Measurements from ENCODE around the gene POLD3. TPM values are rescaled to one million over a fixed set of nuclear protein-coding genes. Genes with fewer than 3 reads are reported as not detected.

POLD3 gene
- total RNA-seq, 3 donors from 2014 or later (not counting 1 experiment from before 2014, with no cell fraction given), result 9.4 to 10.6 (median 9.6) TPM

DNA sequence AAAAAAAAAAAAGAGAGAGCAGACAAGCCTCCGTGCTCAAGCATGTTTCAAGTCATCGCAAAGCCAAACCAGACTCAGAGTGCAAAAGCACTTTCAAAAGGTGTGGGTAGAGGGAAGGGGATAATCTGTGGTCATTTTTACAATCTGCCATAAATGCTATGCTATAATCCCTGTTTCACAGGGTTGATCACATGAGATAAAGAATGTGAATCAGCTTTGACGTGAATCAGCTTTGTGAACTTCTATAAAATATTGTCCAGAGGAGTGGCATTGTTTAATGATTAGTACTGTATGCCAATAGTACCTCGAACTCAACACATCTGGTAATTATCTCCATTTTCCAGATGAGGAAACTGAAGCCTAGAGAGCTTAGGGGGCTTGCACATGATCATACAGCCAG, 20.0 kb upstream of the POLD3 start:
- H3K4me1 ChIP-seq (ENCODE audit: control insufficient read depth, insufficient read depth, low read length), result no peaks in the 10 kb centered on the region
- no peaks in the 10 kb centered on the region for H3K9me3 Mint-ChIP-seq
- no peak overlapping the region for H3K4me3 ChIP-seq (ENCODE audit: low read length)
- no peaks in the 10 kb centered on the region for H3K4me1 Mint-ChIP-seq
- intact Hi-C loops (cut with micrococcal nuclease), result loop anchor here (5.0 kb wide), 1 partner anchor 185 kb away; no protein-coding TSS in a partner anchor
- WGBS (ENCODE audit: insufficient coverage), result 93% methylated on average over 4 of the region's 4 CpGs
- H3K36me3 ChIP-seq (ENCODE audit: control insufficient read depth, insufficient read depth, low read length), result no peaks in the 10 kb centered on the region
- peaks cover 0 to 6% of the 10 kb centered on the region in 2 donors for H3K27me3 Mint-ChIP-seq (ENCODE audit: low read depth in 2 of 2)
- no peak overlapping the region for H3K4me3 Mint-ChIP-seq
- no peaks in the 10 kb centered on the region for H3K9me3 ChIP-seq (ENCODE audit: control insufficient read depth, insufficient read depth, low read length)
- DNase-seq (no peak), ATAC-seq (no peak)
- H3K36me3 Mint-ChIP-seq, result no peaks in the 10 kb centered on the region
- H3K27me3 ChIP-seq (ENCODE audit: control insufficient read depth, insufficient read depth, low read length), result no peaks in the 10 kb centered on the region
- TF ChIP-seq, protein P1, sequence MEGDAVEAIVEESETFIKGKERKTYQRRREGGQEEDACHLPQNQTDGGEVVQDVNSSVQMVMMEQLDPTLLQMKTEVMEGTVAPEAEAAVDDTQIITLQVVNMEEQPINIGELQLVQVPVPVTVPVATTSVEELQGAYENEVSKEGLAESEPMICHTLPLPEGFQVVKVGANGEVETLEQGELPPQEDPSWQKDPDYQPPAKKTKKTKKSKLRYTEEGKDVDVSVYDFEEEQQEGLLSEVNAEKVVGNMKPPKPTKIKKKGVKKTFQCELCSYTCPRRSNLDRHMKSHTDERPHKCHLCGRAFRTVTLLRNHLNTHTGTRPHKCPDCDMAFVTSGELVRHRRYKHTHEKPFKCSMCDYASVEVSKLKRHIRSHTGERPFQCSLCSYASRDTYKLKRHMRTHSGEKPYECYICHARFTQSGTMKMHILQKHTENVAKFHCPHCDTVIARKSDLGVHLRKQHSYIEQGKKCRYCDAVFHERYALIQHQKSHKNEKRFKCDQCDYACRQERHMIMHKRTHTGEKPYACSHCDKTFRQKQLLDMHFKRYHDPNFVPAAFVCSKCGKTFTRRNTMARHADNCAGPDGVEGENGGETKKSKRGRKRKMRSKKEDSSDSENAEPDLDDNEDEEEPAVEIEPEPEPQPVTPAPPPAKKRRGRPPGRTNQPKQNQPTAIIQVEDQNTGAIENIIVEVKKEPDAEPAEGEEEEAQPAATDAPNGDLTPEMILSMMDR (IDR thresholded peaks at IDR 0.05), result no peak
- no peak overlapping the region for H3K27ac ChIP-seq (ENCODE audit: low read length)
- no peak overlapping the region for H3K27ac Mint-ChIP-seq

DNA sequence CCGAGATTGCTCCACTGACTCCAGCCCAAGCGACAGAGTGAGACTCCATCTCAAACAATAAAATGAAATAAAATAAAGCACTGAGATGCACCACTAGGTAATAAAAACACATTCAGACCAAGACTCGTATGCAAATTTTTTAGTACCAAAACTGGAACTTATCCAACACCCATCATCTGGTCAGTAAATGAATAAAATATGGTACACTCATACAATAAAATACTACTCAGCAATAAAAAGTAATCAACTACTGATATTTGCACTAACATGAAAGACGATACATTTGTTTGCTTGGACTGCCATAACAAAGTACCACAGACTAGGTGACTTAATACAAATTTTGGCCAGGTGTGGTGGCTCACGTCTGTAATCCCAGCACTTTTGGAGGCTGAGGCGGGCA, 17.8 kb upstream of the POLD3 start:
- Mint-ChIP-seq H3K27ac (no peak overlapping the region), H3K4me3 (no peak overlapping the region), H3K4me1 (no peaks in the 10 kb centered on the region), H3K27me3 (ENCODE audit: low read depth in 2 of 2) (peaks cover 0 to 6% of the 10 kb centered on the region in 2 donors), H3K9me3 (no peaks in the 10 kb centered on the region), H3K36me3 (no peaks in the 10 kb centered on the region)
- no peaks in the 10 kb centered on the region for H3K27me3 ChIP-seq (ENCODE audit: control insufficient read depth, insufficient read depth, low read length)
- ATAC-seq, result no peak
- WGBS (ENCODE audit: insufficient coverage), result 92% methylated on average over 6 of the region's 6 CpGs
- no peak overlapping the region for H3K4me3 ChIP-seq (ENCODE audit: low read length)
- H3K27ac ChIP-seq (ENCODE audit: low read length), result no peak overlapping the region
- H3K9me3 ChIP-seq (ENCODE audit: control insufficient read depth, insufficient read depth, low read length), result no peaks in the 10 kb centered on the region
- no peak for DNase-seq
- no peaks in the 10 kb centered on the region for H3K36me3 ChIP-seq (ENCODE audit: control insufficient read depth, insufficient read depth, low read length)
- TF ChIP-seq, protein P1 (IDR thresholded peaks at IDR 0.05), result no peak
- no peaks in the 10 kb centered on the region for H3K4me1 ChIP-seq (ENCODE audit: control insufficient read depth, insufficient read depth, low read length)
- intact Hi-C loops (cut with micrococcal nuclease), result loop anchor here (5.0 kb wide), 1 partner anchor 187 kb away; no protein-coding TSS in a partner anchor

DNA sequence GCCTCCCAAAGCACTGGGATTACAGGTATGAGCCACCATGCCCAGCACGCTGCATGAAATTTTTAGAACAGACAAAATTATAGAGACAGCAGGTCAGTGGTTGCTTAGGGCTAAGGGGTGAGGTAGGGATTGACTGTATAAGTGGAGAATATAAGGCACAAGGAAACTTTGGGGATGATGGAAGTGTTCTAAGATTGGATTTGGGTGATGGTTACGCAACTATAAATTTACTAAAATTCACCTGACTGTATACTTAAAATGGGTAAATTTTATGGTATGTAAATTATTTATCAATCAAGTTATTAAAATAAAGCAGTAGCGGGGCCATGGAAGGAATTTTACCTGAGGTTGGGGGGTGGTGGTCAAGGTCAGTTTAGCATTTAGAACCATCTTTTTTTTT, 16.4 kb upstream of the POLD3 start:
- no peaks in the 10 kb centered on the region for H3K9me3 ChIP-seq (ENCODE audit: control insufficient read depth, insufficient read depth, low read length)
- H3K4me1 Mint-ChIP-seq, result no peaks in the 10 kb centered on the region
- no peaks in the 10 kb centered on the region for H3K9me3 Mint-ChIP-seq
- intact Hi-C loops (cut with micrococcal nuclease), result no loop called here
- DNase-seq, result no peak
- TF ChIP-seq, protein P1 (IDR thresholded peaks at IDR 0.05), result no peak
- no peak overlapping the region for H3K27ac ChIP-seq (ENCODE audit: low read length)
- no peaks in the 10 kb centered on the region for H3K4me1 ChIP-seq (ENCODE audit: control insufficient read depth, insufficient read depth, low read length)
- H3K36me3 ChIP-seq (ENCODE audit: control insufficient read depth, insufficient read depth, low read length), result no peaks in the 10 kb centered on the region
- 97% methylated on average over 2 of the region's 3 CpGs for WGBS (ENCODE audit: insufficient coverage)
- H3K27ac Mint-ChIP-seq, result no peak overlapping the region
- no peaks in the 10 kb centered on the region for H3K27me3 ChIP-seq (ENCODE audit: control insufficient read depth, insufficient read depth, low read length)
- H3K36me3 Mint-ChIP-seq, result no peaks in the 10 kb centered on the region
- peaks cover 0 to 3% of the 10 kb centered on the region in 2 donors for H3K27me3 Mint-ChIP-seq (ENCODE audit: low read depth in 2 of 2)
- H3K4me3 Mint-ChIP-seq, result no peak overlapping the region
- H3K4me3 ChIP-seq (ENCODE audit: low read length), result no peak overlapping the region
- no peak for ATAC-seq

DNA sequence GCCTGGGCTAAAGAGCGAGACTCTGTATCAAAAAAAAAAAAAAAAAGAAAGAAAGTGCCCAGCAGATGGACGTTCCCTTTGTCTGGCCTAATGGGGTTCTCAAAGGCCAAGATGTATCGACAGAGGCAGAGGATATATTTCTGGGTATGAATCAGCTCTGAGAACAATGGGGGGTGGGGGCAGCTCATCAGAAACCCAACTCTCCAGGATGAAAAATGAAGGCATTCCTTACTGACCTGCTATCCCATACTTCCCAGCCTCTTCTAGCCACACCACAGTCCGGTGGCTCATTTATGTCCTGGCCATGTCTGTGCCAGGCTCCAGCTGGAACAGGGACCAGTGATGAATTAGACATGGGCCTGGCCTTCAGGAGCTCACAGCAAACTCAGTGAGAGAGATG, 15.2 kb upstream of the POLD3 start:
- no peaks in the 10 kb centered on the region for H3K27me3 ChIP-seq (ENCODE audit: control insufficient read depth, insufficient read depth, low read length)
- 90% methylated on average over 4 of the region's 4 CpGs for WGBS (ENCODE audit: insufficient coverage)

More for the DNA sequence above, 15.2 kb upstream of the POLD3 start:
- Mint-ChIP-seq H3K9me3 (no peaks in the 10 kb centered on the region), H3K27ac (no peak overlapping the region), H3K4me3 (no peak overlapping the region), H3K4me1 (no peaks in the 10 kb centered on the region), H3K27me3 (ENCODE audit: low read depth in 2 of 2) (peaks cover 0 to 3% of the 10 kb centered on the region in 2 donors), H3K36me3 (no peaks in the 10 kb centered on the region)
- Histone ChIP-seq H3K4me3 (ENCODE audit: low read length) (no peak overlapping the region), H3K4me1 (ENCODE audit: control insufficient read depth, insufficient read depth, low read length) (no peaks in the 10 kb centered on the region), H3K36me3 (ENCODE audit: control insufficient read depth, insufficient read depth, low read length) (no peaks in the 10 kb centered on the region), H3K27ac (ENCODE audit: low read length) (no peak overlapping the region), H3K9me3 (ENCODE audit: control insufficient read depth, insufficient read depth, low read length) (no peaks in the 10 kb centered on the region)
- TF ChIP-seq, protein P1 (IDR thresholded peaks at IDR 0.05), result no peak
- DNase-seq (no peak), ATAC-seq (no peak)
- intact Hi-C loops (cut with micrococcal nuclease), result no loop called here
